NCI-H2107 treated with DMSO at 0.1 percent for 48 hours (cell line): Measurements from ENCODE around the gene MYADM.
"Not testable (repeated sequence)": the region's sequence is repeated elsewhere in the genome, so short reads cannot be mapped to it uniquely, and the experiment has no call there.

Source experiments
- DNase-seq: peaks from one replicate; lab custom pipeline; 2025; ENCODE audit not compliant: unreplicated experiment; lab: John Stamatoyannopoulos, UW

Gene MYADM

GRCh38 chr19:53868892-53869804 is 1.5 kb downstream of the MYADM start:
- no peak for DNase-seq

- not testable (repeated sequence) for DNase-seq
Measured at GRCh38 chr19:53869805-53870484, 2.3 kb downstream of the MYADM start.

GRCh38 chr19:53870485-53870844 is 2.8 kb downstream of the MYADM start:
- no peak for DNase-seq

- DNase-seq = no peak
Measured at GRCh38 chr19:53871454-53871853, 3.8 kb downstream of the MYADM start.

- DNase-seq = no peak
Measured at GRCh38 chr19:53872762-53873161, 5.1 kb downstream of the MYADM start.

- DNase-seq = no peak
Measured at GRCh38 chr19:53873773-53874605, 6.3 kb downstream of the MYADM start.

- DNase-seq = no peak
Measured at GRCh38 chr19:53874606-53874990, 6.9 kb downstream of the MYADM start.

- no peak for DNase-seq
Measured at GRCh38 chr19:53875602-53876325, 8.1 kb downstream of the MYADM start.

- no peak for DNase-seq
Measured at GRCh38 chr19:53876651-53877224, 9.1 kb downstream of the MYADM start.

- no peak for DNase-seq
Measured at GRCh38 chr19:53877361-53877766, 9.7 kb downstream of the MYADM start.

GRCh38 chr19:53878776-53879139 is 11.1 kb downstream of the MYADM start:
- no peak for DNase-seq

GRCh38 chr19:53879140-53880081 is 11.7 kb downstream of the MYADM start:
- no peak for DNase-seq

- no peak for DNase-seq
Measured at GRCh38 chr19:53880711-53881481, 13.2 kb downstream of the MYADM start.

- DNase-seq = no peak
Measured at GRCh38 chr19:53881482-53882390, 14.1 kb downstream of the MYADM start, which contains the start of gene PRKCG. Gene PRKCG (plus strand): TSS chr19:53882197. CDS start chr19:53882495, 298 bp downstream.

GRCh38 chr19:53882391-53883050 is 14.8 kb downstream of the MYADM start:
- DNase-seq = no peak

- no peak for DNase-seq
Measured at GRCh38 chr19:53883231-53883661, 15.6 kb downstream of the MYADM start.

- DNase-seq = no peak
Measured at GRCh38 chr19:53883741-53884140, 16.1 kb downstream of the MYADM start.
